T-helper 17 cell (primary cell): ENCODE measurements around the gene RPS18. TPM values are rescaled to one million over a fixed set of nuclear protein-coding genes. Genes with fewer than 3 reads are reported as not detected.
"Not testable (repeated sequence)": the region's sequence is repeated elsewhere in the genome, so short reads cannot be mapped to it uniquely, and the experiment has no call there.

Experiments
- ATAC-seq: fragments of 150-1000 bp; cut with Tn5 transposase; 2 replicates; pipeline ENCODE4 v1.10.0; 2021; ENCODE audit warnings: mild to moderate bottlenecking, moderate library complexity
- DNase-seq, 3 donors: peaks; one replicate each; pipeline versions ENCODE4 v3.0.0 to v3.0.0-alpha.2; 2020 to 2021
- H3K9me3 ChIP-seq: one replicate; pipeline ENCODE4 v1.7.0; 2013; ENCODE audit warnings: low read length, mild to moderate bottlenecking; ENCODE audit not compliant: control insufficient read depth, poor library complexity, severe bottlenecking
- H3K27ac Mint-ChIP-seq: one replicate; pipeline ENCODE4 v1.8.0; 2022; ENCODE audit warnings: mild to moderate bottlenecking, moderate library complexity, mixed read lengths
- H3K27me3 Mint-ChIP-seq: one replicate; pipeline ENCODE4 v1.8.0; 2022; ENCODE audit warnings: mixed read lengths
- H3K36me3 Mint-ChIP-seq: one replicate; pipeline ENCODE4 v1.8.0; 2022; ENCODE audit warnings: low read depth, mixed read lengths
- H3K4me1 Mint-ChIP-seq: one replicate; pipeline ENCODE4 v1.8.0; 2022; ENCODE audit warnings: mild to moderate bottlenecking, mixed read lengths
- H3K4me3 Mint-ChIP-seq: one replicate; pipeline ENCODE4 v1.8.0; 2022; ENCODE audit warnings: mild to moderate bottlenecking, moderate library complexity, mixed read lengths
- total RNA-seq, 4 donors: library from RNA in 2 of 4; stranded (reverse) in 2 of 4; gene quantifications; one replicate each; pipeline ENCODE4 v1.2.3 and lab custom pipeline; 2022 to 2026

Gene RPS18
- total RNA-seq (1,000 to 10,000 TPM; 4,373 to 4,641 TPM), total RNA-seq (lab: John Stamatoyannopoulos, UW) (1,846 to 2,256 reads per million in 2 donors)

DNA sequence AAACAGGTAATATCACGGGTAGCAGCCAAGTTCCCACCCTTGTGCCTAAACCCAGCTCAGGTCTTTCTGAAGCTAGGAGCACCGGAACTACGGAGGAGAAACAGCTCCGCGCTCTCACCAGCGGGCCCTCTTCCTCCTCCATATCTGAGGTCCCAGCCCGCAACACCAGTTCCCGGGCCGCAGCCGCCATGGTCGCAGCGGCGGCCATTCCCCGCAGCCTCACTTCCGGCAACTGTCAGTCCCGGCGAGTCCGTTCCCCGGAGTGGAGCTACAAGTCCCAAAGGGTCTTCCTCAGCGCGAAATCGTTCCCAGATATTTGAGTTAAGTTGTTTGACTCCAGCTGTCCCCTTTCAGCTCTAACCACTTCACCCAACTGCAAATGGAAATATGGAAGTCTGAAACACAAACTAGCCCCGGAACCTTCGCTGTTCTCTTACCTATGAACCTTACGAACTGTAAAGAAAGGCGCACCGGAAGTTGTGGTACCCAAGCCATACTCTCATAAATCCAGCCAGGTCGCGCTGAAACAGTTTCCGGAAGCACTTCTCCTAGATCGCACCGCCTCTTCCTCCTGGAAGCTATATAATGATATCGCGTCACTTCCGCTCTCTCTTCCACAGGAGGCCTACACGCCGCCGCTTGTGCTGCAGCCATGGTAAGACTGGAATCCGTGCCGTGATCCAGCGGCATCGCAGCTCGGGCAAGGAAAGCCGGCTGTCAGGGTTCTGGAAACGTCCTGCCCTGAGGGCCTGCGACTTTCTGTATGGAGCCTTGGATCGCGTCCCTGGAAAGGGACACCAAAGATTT lies at the start of gene RPS18, which contains the start of gene VPS52:
Gene RPS18 (plus strand): TSS at position 608 of the 807 bp plus-strand sequence. CDS start 45 bp downstream, at position 653.
Gene VPS52 (minus strand): TSS at position 409 of the 807 bp plus-strand sequence. CDS start 201 bp downstream, at position 208.
- no peaks in the 10 kb centered on the region for H3K9me3 ChIP-seq
- Mint-ChIP-seq H3K4me1 (peaks cover 42% of the 10 kb centered on the region), H3K27me3 (no peaks in the 10 kb centered on the region), H3K4me3 (peak within 1 kb of the TSS; percentile 96), H3K36me3 (peaks cover 4% of the 10 kb centered on the region), H3K27ac (peak within 1 kb of the TSS; percentile 99)
- ATAC-seq = peak; percentile 84
- peak; percentile 72 to 84 (median 79) for DNase-seq

DNA sequence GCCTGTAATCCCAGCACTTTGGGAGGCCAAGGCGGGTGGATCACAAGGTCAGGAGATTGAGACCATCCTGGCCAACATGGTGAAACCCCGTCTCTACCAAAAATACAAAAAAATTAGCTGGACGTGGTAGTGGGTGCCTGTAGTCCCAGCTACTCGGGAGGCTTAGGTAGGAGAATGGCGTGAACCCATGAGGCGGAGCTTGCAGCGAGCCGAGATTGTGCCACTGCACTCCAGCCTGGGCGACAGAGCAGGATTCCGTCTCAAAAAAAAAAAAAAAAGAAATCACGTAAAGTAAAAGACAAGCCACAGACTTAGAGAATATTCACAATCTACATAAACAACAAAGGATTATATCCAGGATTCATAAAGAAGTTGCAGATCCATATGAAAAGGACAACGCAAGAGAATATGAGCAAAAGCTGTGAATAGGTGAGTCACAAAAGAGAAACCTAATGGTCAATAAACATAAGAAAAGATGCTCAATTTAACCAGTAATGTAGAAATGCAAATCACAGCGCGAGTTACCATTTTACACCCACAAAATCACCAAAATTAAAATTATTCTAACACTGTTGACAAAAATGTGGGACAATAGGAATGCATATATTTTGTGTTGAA lies 45.3 kb upstream of the RPS18 start:
- DNase-seq, ATAC-seq, H3K36me3 Mint-ChIP-seq, H3K9me3 ChIP-seq, H3K4me1 Mint-ChIP-seq, H3K4me3 Mint-ChIP-seq, H3K27ac Mint-ChIP-seq: not testable (repeated sequence)
- H3K27me3 Mint-ChIP-seq = peaks cover 46% of the 10 kb centered on the region

DNA sequence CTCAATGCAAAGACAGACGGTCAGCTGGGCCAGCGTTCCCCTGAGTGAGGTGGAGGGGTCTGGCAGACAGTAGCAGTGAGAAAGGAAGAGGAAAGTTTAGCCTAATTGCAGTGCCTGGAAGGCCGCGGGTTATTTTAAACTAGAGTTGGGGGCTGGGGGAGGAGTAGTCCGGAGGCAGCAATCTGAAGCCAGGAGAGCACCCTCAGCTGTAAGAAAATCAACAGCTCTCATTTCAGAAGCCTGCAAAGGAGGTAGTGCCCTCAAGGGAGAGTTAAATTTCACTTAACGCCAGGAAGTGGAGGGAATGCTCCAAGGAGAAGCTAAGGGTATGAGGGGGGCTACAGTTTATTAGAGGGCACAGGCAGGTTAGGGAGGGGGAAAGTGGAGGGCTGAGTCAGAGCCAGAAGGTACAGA lies 36.6 kb upstream of the RPS18 start:
- H3K4me3 Mint-ChIP-seq = no peak overlapping the region
- no peaks in the 10 kb centered on the region for H3K9me3 ChIP-seq
- no peak for ATAC-seq
- H3K27ac Mint-ChIP-seq = no peak overlapping the region
- H3K27me3 Mint-ChIP-seq = peaks cover 66% of the 10 kb centered on the region
- DNase-seq = no peak
- peaks cover 6% of the 10 kb centered on the region for H3K4me1 Mint-ChIP-seq
- peaks cover 4% of the 10 kb centered on the region for H3K36me3 Mint-ChIP-seq

DNA sequence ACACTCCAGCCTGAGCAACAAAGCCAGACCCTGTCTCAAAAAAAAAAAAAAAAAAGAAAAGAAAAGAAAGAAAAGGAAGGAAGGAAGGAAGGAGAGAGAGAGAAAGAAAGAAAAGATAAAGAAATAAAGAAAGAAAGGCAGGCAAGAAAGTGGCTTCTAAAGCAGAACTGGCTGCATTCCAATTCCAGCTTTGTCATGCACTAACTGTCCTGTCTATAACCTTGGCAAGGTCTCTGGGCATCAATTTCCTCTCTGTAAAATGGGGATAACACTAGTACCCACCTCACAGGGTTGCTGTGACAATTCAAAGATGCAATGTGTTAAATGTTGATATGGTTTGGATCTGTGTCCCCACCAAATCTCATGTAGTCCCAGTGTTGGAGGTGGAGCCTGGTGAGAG lies 35.5 kb upstream of the RPS18 start:
- H3K9me3 ChIP-seq = no peaks in the 10 kb centered on the region
- DNase-seq (no peak), ATAC-seq (no peak)
- no peak overlapping the region for H3K4me3 Mint-ChIP-seq
- peaks cover 6% of the 10 kb centered on the region for H3K4me1 Mint-ChIP-seq
- peaks cover 3% of the 10 kb centered on the region for H3K36me3 Mint-ChIP-seq
- no peak overlapping the region for H3K27ac Mint-ChIP-seq
- peaks cover 65% of the 10 kb centered on the region for H3K27me3 Mint-ChIP-seq

GRCh38 chr6:33236852-33237251 lies 35.0 kb upstream of the RPS18 start:
- no peak overlapping the region for H3K4me3 Mint-ChIP-seq

GRCh38 chr6:33237741-33238140 lies 34.1 kb upstream of the RPS18 start:
- H3K9me3 ChIP-seq = no peaks in the 10 kb centered on the region
- no peak for DNase-seq
- no peak for ATAC-seq
- peaks cover 6% of the 10 kb centered on the region for H3K36me3 Mint-ChIP-seq
- no peak overlapping the region for H3K27ac Mint-ChIP-seq
- H3K4me1 Mint-ChIP-seq = peaks cover 12% of the 10 kb centered on the region
- peaks cover 61% of the 10 kb centered on the region for H3K27me3 Mint-ChIP-seq
- H3K4me3 Mint-ChIP-seq = no peak overlapping the region

More at GRCh38 chr6:33236852-33237251, 35.0 kb upstream of the RPS18 start:
- no peak for DNase-seq
- peaks cover 7% of the 10 kb centered on the region for H3K4me1 Mint-ChIP-seq
- no peak overlapping the region for H3K27ac Mint-ChIP-seq
- peaks cover 60% of the 10 kb centered on the region for H3K27me3 Mint-ChIP-seq
- peaks cover 2% of the 10 kb centered on the region for H3K36me3 Mint-ChIP-seq
- H3K9me3 ChIP-seq = no peaks in the 10 kb centered on the region
- ATAC-seq = no peak

GRCh38 chr6:33241968-33242367 lies 29.9 kb upstream of the RPS18 start:
- peaks cover 31% of the 10 kb centered on the region for H3K27me3 Mint-ChIP-seq
- no peak overlapping the region for H3K4me3 Mint-ChIP-seq
- H3K36me3 Mint-ChIP-seq = peaks cover 3% of the 10 kb centered on the region
- ATAC-seq = peak; percentile 25
- H3K4me1 Mint-ChIP-seq = peaks cover 7% of the 10 kb centered on the region
- DNase-seq = no peak
- no peaks in the 10 kb centered on the region for H3K9me3 ChIP-seq
- peak overlapping the region; percentile 83 for H3K27ac Mint-ChIP-seq

GRCh38 chr6:33243476-33243875 lies 28.4 kb upstream of the RPS18 start:
- peaks cover 3% of the 10 kb centered on the region for H3K36me3 Mint-ChIP-seq
- ATAC-seq = no peak
- no peak overlapping the region for H3K4me3 Mint-ChIP-seq
- peaks cover 21% of the 10 kb centered on the region for H3K27me3 Mint-ChIP-seq
- DNase-seq = no peak
- H3K4me1 Mint-ChIP-seq = peaks cover 9% of the 10 kb centered on the region
- H3K9me3 ChIP-seq = no peaks in the 10 kb centered on the region
- H3K27ac Mint-ChIP-seq = no peak overlapping the region

DNA sequence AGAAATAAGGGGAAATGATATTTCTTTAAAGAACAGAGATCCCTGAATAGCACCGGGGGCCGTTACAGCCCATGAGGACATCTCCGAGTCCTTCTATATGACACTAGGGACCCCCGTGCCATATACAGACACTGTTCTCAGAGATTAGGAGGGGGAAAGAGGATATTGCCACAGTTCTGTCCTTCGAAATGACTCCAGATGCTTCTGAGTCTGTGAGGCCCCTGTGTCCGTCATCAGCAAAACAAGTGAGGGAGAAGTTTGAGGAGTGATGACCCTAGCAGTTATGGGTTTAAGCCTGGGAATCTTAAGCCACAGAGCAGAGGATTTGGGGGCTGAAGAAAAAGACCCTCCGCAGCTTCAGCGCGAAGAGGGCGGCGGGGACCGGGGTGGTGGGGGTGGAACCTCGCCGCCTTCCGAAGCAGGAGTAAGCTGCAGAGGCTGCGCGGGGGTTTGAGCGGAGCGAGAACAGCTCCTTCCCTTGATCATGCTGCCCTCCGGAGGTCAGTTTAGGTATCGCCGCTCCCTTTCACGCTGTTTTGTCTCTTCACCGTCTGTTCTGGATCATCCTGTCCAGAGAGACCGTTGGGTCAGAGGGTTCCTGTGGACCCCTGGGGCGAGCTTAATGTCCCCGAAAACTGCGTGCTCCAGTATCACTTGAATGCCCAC lies 23.8 kb upstream of the RPS18 start:
- peaks cover 3% of the 10 kb centered on the region for H3K36me3 Mint-ChIP-seq
- H3K27ac Mint-ChIP-seq = peak overlapping the region; percentile 98
- H3K4me3 Mint-ChIP-seq = peak overlapping the region; percentile 93
- peaks cover 28% of the 10 kb centered on the region for H3K4me1 Mint-ChIP-seq
- H3K27me3 Mint-ChIP-seq = no peaks in the 10 kb centered on the region
- peak; percentile 44 for ATAC-seq
- peak; percentile 77 to 88 (median 80) for DNase-seq
- H3K9me3 ChIP-seq = no peaks in the 10 kb centered on the region

GRCh38 chr6:33248643-33248931 lies 23.3 kb upstream of the RPS18 start:
- H3K27me3 Mint-ChIP-seq = no peaks in the 10 kb centered on the region
- peaks cover 3% of the 10 kb centered on the region for H3K36me3 Mint-ChIP-seq
- DNase-seq = peak in 1 of 3 donors; percentile 23
- peaks cover 28% of the 10 kb centered on the region for H3K4me1 Mint-ChIP-seq
- ATAC-seq = peak; percentile 27
- peak overlapping the region; percentile 93 for H3K4me3 Mint-ChIP-seq
- H3K9me3 ChIP-seq = no peaks in the 10 kb centered on the region
- H3K27ac Mint-ChIP-seq = peak overlapping the region; percentile 98

DNA sequence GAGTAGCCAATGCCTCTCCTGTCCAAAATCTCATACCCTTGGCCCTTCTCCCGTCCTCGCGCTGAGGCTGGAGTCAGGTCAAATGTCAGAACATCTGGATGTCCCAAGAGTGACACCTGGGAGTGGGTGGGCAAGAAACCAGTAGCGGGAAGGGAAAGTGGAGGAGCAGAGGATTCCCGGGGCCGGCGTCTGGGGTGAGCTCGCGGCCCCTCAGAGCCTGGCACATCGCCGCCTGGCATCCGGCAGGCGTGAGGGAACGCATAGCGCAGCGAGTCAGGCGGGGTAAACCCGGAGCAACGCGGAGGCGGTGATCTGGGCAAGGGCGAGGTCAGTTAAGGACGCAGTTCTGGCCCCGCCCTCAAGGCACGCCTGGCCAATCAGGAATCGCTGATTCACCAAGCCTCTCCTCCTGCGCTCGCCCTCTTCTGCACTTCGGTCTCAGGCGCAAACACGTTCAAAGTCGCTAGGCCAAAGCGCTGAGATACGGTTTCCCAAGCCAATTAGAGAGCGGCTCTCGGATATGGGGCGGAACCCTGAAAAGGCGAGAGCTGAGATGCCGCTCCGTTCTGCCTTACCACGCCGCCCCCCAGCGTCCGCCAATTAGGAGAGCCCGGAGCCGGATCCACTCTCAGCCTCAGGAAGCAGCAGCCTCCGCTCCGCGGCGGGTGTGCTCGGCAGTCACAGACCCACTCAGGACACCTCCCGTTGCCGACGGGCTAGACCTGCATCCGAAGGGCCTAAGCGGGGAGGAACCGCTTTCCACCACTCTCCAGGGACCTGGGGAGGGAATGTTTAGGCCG lies 22.7 kb upstream of the RPS18 start:
- H3K4me3 Mint-ChIP-seq = peak overlapping the region; percentile 93
- ATAC-seq = peak; percentile 89
- H3K27me3 Mint-ChIP-seq = no peaks in the 10 kb centered on the region
- DNase-seq = peak; percentile 85 to 95 (median 89)
- peak overlapping the region; percentile 98 for H3K27ac Mint-ChIP-seq
- H3K9me3 ChIP-seq = no peaks in the 10 kb centered on the region
- peaks cover 3% of the 10 kb centered on the region for H3K36me3 Mint-ChIP-seq
- peaks cover 28% of the 10 kb centered on the region for H3K4me1 Mint-ChIP-seq

- Mint-ChIP-seq H3K4me1 (peaks cover 28% of the 10 kb centered on the region), H3K4me3 (peak overlapping the region; percentile 93), H3K36me3 (peaks cover 3% of the 10 kb centered on the region), H3K27me3 (no peaks in the 10 kb centered on the region), H3K27ac (peak overlapping the region; percentile 98)
- no peak for DNase-seq
- ATAC-seq = no peak
- no peaks in the 10 kb centered on the region for H3K9me3 ChIP-seq
Measured at GRCh38 chr6:33249732-33250630, 21.9 kb upstream of the RPS18 start.
